GM12801 (cell line): ENCODE results near the gene DCTD.

Experiments used
- TF ChIP-seq, protein P1 (sequence below): IDR thresholded peaks from one replicate; pipeline ENCODE4 v1.5.1; 2011; ENCODE audit warnings: control low read depth; ENCODE audit not compliant: insufficient read length; ENCODE audit errors: extremely low read depth

Gene DCTD

DNA sequence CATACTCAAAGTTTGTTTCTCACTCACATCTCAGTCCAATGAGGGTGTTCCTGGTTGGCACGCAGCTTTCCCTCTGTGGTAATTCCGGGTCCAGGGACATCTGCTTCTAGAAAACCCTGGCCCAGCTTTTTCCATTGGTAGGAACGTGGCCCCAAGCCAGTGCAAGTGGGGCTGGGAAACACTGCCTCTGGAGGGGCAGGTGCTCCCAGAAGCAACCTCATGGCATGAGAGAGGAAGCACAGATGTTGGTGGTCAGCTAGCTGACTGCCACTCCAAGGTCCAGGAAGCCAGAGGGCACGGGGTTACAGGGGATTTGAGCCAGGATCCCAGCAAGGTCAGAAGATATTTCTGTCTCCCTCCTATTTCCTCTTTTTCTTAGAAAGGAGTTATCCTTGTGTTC is 47.5 kb downstream of the DCTD start:
- TF ChIP-seq, protein P1, sequence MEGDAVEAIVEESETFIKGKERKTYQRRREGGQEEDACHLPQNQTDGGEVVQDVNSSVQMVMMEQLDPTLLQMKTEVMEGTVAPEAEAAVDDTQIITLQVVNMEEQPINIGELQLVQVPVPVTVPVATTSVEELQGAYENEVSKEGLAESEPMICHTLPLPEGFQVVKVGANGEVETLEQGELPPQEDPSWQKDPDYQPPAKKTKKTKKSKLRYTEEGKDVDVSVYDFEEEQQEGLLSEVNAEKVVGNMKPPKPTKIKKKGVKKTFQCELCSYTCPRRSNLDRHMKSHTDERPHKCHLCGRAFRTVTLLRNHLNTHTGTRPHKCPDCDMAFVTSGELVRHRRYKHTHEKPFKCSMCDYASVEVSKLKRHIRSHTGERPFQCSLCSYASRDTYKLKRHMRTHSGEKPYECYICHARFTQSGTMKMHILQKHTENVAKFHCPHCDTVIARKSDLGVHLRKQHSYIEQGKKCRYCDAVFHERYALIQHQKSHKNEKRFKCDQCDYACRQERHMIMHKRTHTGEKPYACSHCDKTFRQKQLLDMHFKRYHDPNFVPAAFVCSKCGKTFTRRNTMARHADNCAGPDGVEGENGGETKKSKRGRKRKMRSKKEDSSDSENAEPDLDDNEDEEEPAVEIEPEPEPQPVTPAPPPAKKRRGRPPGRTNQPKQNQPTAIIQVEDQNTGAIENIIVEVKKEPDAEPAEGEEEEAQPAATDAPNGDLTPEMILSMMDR, result no peak

- TF ChIP-seq, protein P1, result no peak
These were observed 50.4 kb downstream of the DCTD start for GRCh38 chr4:182866746-182867145.

GRCh38 chr4:182863501-182863900 is 53.7 kb downstream of the DCTD start:
- TF ChIP-seq, protein P1, result no peak

- TF ChIP-seq, protein P1, result no peak
These were observed 54.3 kb downstream of the DCTD start for GRCh38 chr4:182862921-182863320.

DNA sequence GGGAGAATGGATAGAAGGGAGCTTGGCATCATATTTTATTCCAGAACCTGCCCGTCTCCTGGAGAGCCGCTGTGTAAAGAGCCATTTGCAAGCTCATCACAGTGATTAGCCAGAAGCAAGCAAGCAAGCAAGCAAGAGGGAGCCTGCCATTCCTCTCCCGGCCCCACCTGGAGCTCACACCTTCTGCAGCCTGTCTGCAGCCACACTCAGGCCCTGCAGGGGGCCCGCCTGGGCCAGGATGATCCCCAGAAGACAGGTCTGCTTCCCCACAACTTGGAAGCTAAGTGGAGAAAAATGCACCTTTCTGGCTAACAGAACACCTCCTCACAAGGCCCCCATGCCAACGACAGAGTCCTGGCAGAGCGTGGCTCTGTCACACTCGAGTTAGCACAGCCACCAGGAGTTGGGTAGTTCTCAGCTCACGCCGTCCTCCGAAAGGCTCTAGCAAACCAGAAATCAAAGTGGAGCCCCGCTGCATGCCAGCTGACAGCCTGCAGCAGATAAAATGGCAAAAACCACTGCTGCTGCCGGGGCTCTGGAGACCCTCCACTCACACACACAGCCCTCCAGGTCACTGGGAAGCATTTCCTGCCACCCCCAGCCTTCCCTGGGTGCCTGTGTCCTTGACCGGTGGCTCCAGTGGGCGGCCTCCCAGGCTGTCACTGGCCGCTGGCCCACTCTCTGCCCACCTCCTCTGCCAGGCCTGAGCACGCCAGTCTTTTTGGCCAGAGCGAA is 54.9 kb downstream of the DCTD start:
- TF ChIP-seq, protein P1, result no peak

GRCh38 chr4:182861346-182861745 is 55.8 kb downstream of the DCTD start:
- TF ChIP-seq, protein P1, result no peak

GRCh38 chr4:182859730-182860129 is 57.5 kb downstream of the DCTD start:
- TF ChIP-seq, protein P1, result no peak
